Neural cell (in vitro differentiated cells): ENCODE measurements around the gene POTEB.
"Not testable (repeated sequence)": the region's sequence is repeated elsewhere in the genome, so short reads cannot be mapped to it uniquely, and the experiment has no call there.

Source experiments
- CTCF ChIP-seq: fragments of 450-650 bp; IDR thresholded peaks from 2 replicates; pipeline ENCODE4 v1.5.1; 2014; ENCODE audit warnings: antibody characterized with exemption, mild to moderate bottlenecking, moderate library complexity; ENCODE audit not compliant: poor library complexity, severe bottlenecking
- EZH2 ChIP-seq: fragments of 200-600, 300-800 bp; shearing (Covaris generic), sonication (generic); IDR thresholded peaks from 2 replicates; pipeline ENCODE4 v1.6.1; 2014; ENCODE audit warnings: antibody characterized with exemption, low read length, borderline replicate concordance, mild to moderate bottlenecking; ENCODE audit not compliant: insufficient read depth, poor library complexity, severe bottlenecking
- POLR2AphosphoS5 ChIP-seq: IDR thresholded peaks from 2 replicates; pipeline ENCODE4 v1.6.1; 2012
- RAD21 ChIP-seq: fragments of 450-650 bp; conservative IDR thresholded peaks from 2 replicates; pipeline ENCODE4 v1.6.1; 2014; ENCODE audit warnings: antibody characterized with exemption, mild to moderate bottlenecking, moderate library complexity
- REST ChIP-seq: IDR thresholded peaks from 2 replicates; pipeline ENCODE4 v1.6.1; 2012; ENCODE audit warnings: borderline replicate concordance
- SMC3 ChIP-seq: fragments of 450-650 bp; conservative IDR thresholded peaks from 2 replicates; pipeline ENCODE4 v1.6.1; 2014; ENCODE audit warnings: antibody characterized with exemption, mild to moderate bottlenecking, moderate library complexity; ENCODE audit not compliant: poor library complexity
- TAF1 ChIP-seq: IDR thresholded peaks from 2 replicates; pipeline ENCODE4 v1.6.1; 2012; ENCODE audit warnings: low read depth

- TF ChIP-seq EZH2, CTCF, TAF1, POLR2AphosphoS5, SMC3, RAD21, REST: not testable (repeated sequence)
These were observed 38.7 kb downstream of the POTEB start for GRCh38 chr15:21838831-21839230.
